T-helper 9 cell (primary cell): Measurements from ENCODE around the gene SEC14L1.

ENCODE experiments used
- DNase-seq: peaks from one replicate; pipeline ENCODE4 v3.0.0-alpha.2; 2020

Gene SEC14L1

GRCh38 chr17:77163511-77164280 is 22.9 kb downstream of the SEC14L1 start:
- no peak for DNase-seq

- DNase-seq, result no peak
These were observed 23.8 kb downstream of the SEC14L1 start for GRCh38 chr17:77164483-77165091.

- no peak for DNase-seq
These were observed 24.8 kb downstream of the SEC14L1 start for GRCh38 chr17:77165577-77165976.

GRCh38 chr17:77167472-77168306 is 26.9 kb downstream of the SEC14L1 start:
- DNase-seq, result no peak

GRCh38 chr17:77173104-77173503 is 32.3 kb downstream of the SEC14L1 start:
- no peak for DNase-seq

GRCh38 chr17:77174928-77175661 is 34.3 kb downstream of the SEC14L1 start:
- no peak for DNase-seq

- DNase-seq, result no peak
These were observed 36.4 kb downstream of the SEC14L1 start for GRCh38 chr17:77177002-77177741.

- DNase-seq, result no peak
These were observed 37.3 kb downstream of the SEC14L1 start for GRCh38 chr17:77178050-77178449.

- no peak for DNase-seq
These were observed 37.8 kb downstream of the SEC14L1 start for GRCh38 chr17:77178563-77178962.

- DNase-seq, result no peak
These were observed 40.0 kb downstream of the SEC14L1 start for GRCh38 chr17:77180503-77181357.

- DNase-seq, result no peak
These were observed 41.7 kb downstream of the SEC14L1 start for GRCh38 chr17:77182205-77183172.

- DNase-seq, result no peak
These were observed 43.7 kb downstream of the SEC14L1 start for GRCh38 chr17:77184474-77184873.

- no peak for DNase-seq
These were observed 44.4 kb downstream of the SEC14L1 start for GRCh38 chr17:77185137-77185536.

GRCh38 chr17:77186141-77186604 is 45.4 kb downstream of the SEC14L1 start:
- no peak for DNase-seq

- DNase-seq, result no peak
These were observed 47.6 kb downstream of the SEC14L1 start for GRCh38 chr17:77188084-77189066.

GRCh38 chr17:77189148-77189547 is 48.4 kb downstream of the SEC14L1 start:
- DNase-seq, result no peak

GRCh38 chr17:77190576-77190975 is 49.8 kb downstream of the SEC14L1 start:
- DNase-seq, result no peak

GRCh38 chr17:77191244-77191643 is 50.5 kb downstream of the SEC14L1 start:
- no peak for DNase-seq
